Right lobe of liver (tissue), 6 donors: ENCODE results near the gene PPDPF. TPM values are rescaled to one million over a fixed set of nuclear protein-coding genes. Genes with fewer than 3 reads are reported as not detected.
A peak's percentile ranks its signal among the peaks of the same experiment; 100 is the strongest.

ENCODE experiments used
- ATAC-seq, 4 donors: fragments of 200-7000 bp; cut with Tn5 transposase; one replicate each; pipeline ENCODE4 v1.9.1; 2020; ENCODE audit warnings: mild to moderate bottlenecking in 4 of 4, moderate library complexity in 4 of 4
- DNase-seq, 3 donors: peaks; one replicate each; pipeline ENCODE4 v3.0.0-alpha.2; 2020
- H3K27ac ChIP-seq, 3 donors: fragments of 200-600 bp; one replicate each; pipeline ENCODE4 v1.8.0; 2022
- H3K27me3 ChIP-seq, 2 donors: fragments of 200-600 bp; one replicate each; pipeline ENCODE4 v1.8.0; 2022
- H3K36me3 ChIP-seq, 4 donors: fragments of 200-600 bp; sonication (generic) in 1 of 4; one replicate each; pipeline versions ENCODE4 v1.5.1 to v1.8.0; 2017 to 2022; ENCODE audit warnings: control low read depth in 1 of 4
- H3K4me1 ChIP-seq, 4 donors: fragments of 200-600 bp; sonication (generic) in 1 of 4; one replicate each; pipeline versions ENCODE4 v1.5.1 to v1.8.0; 2017 to 2022; ENCODE audit warnings: control low read depth in 1 of 4
- H3K4me3 ChIP-seq, 3 donors: fragments of 200-600 bp; one replicate each; pipeline ENCODE4 v1.8.0; 2022
- H3K9me3 ChIP-seq, 4 donors: fragments of 200-600 bp; sonication (generic) in 1 of 4; one replicate each; pipeline versions ENCODE4 v1.5.1 to v1.8.0; 2017 to 2022; ENCODE audit warnings: control low read depth in 1 of 4
- CTCF ChIP-seq, 4 donors: fragments of 200-600 bp in 3 of 4; fragments of 450-650 bp in 1 of 4; IDR thresholded peaks; one replicate each; pipeline versions ENCODE4 v1.5.1 to v1.8.0; 2016 to 2022; ENCODE audit warnings: antibody characterized with exemption in 4 of 4, mild to moderate bottlenecking in 2 of 4
- POLR2A ChIP-seq: fragments of 450-650 bp; IDR thresholded peaks from one replicate; pipeline ENCODE4 v1.6.1; 2017; ENCODE audit warnings: antibody characterized with exemption, mild to moderate bottlenecking
- WGBS: methylation state at CpG from one replicate; pipeline ENCODE4 v1.1.6; 2018; ENCODE audit warnings: low coverage, low lambda C conversion rate; ENCODE audit not compliant: insufficient coverage; ENCODE audit errors: missing lambda C conversion rate; 5-methylcytosine and 5-hydroxymethylcytosine counted together
- intact Hi-C, 2 donors: fragments of 100-400 bp; cut with DNase I; formaldehyde crosslinking; loops; one replicate each; pipeline versions ENCODE4 v1.11.2 to v1.14.1; 2022
- total RNA-seq, 6 experiments: library from RNA; depleted of rRNA in 2 of 6; stranded (reverse); fragments of >200 nt in 2 of 6; fragmentation: NEBNext Ultra II Directional in 3 of 6; extraction: Animal tissue kit (Norgen Biotek cat#: 25700) in 3 of 6; gene quantifications; one replicate each; pipeline versions ENCODE4 v1.1.0 to v1.2.4, GENCODE V29; 2016 to 2023
- donor health status: DM: no; HTN: yes; CAD: no.
- donor health status: DM: no; HTN: no; CAD: no.
- donor health status: DM: no; HTN: no; CAD: no.
- donor health status: DM: no; HTN: yes; CAD: no.
- donor health status: DM: no; HTN: yes; CAD: no.

The PPDPF gene
- total RNA-seq, 6 experiments from 2014 or later: 50.2 to 99.4 (median 76.7) TPM

- intact Hi-C loops: no loop called here
- Histone ChIP-seq H3K4me3 (no peak overlapping the region), H3K27me3 (peaks cover 0 to 7% of the 10 kb centered on the region in 2 donors), H3K27ac (no peak overlapping the region), H3K4me1 (no peaks in the 10 kb centered on the region), H3K36me3 (no peaks in the 10 kb centered on the region), H3K9me3 (no peaks in the 10 kb centered on the region)
- TF ChIP-seq CTCF (IDR thresholded peaks at IDR 0.05) (no peak), POLR2A (no peak)
- no peak for ATAC-seq
- peak in 2 of 3 donors; percentile 35 to 42 for DNase-seq
- 80% methylated on average over 1 of the region's 24 CpGs for WGBS
Measured at GRCh38 chr20:63500151-63500901, 20.2 kb upstream of the PPDPF start.

DNA sequence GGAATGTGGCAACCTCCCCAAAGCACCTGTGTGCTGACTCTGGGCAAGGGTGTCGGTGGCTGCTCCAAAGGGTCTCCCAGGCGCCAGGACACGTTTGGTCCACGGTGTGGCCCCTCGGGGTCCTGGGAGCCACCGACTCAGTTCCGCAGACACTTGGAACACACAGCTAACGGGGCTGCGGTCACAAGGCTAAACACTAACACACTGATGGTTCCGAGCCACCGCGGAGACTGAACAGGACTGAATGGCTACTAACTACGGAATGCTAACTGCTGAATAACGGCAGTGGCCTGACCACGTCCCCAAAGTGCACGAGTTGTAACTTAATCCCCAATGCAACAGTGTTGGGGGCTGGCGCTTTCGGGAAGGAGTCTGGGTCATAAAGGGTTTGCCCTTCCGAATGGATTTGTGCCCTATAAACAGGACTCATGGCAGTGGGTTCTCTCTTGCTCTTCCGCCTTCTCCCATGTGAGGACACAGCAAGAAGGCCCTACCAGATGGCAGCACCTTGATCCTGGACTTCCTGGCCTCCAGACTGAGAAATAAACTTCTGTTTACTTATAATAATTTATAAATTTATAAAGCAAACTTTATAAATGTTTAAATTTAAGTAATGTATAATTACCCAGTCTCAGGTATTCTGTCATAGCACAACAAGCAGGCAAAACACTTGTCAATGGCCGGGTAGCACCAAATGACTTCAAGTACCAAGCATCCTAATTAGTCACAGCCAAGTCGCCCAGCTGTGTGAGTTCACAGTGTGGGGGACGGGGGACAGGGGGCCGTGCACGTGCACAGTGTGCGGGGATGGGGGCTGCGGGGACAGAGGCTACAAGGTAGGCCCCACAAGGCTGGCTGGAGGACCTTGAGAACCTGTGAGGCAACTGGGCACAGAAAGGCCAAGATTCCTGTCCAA, 19.4 kb upstream of the PPDPF start:
- no peak overlapping the region for H3K4me3 ChIP-seq
- H3K4me1 ChIP-seq: no peaks in the 10 kb centered on the region
- DNase-seq: peak in 2 of 3 donors; percentile 36 to 41
- TF ChIP-seq CTCF (IDR thresholded peaks at IDR 0.05) (no peak), POLR2A (no peak)
- intact Hi-C loops: no loop called here
- no peak for ATAC-seq
- peaks cover 0 to 7% of the 10 kb centered on the region in 2 donors for H3K27me3 ChIP-seq
- WGBS: 77% methylated on average over 23 of the region's 27 CpGs
- no peaks in the 10 kb centered on the region for H3K36me3 ChIP-seq
- H3K9me3 ChIP-seq: no peaks in the 10 kb centered on the region
- H3K27ac ChIP-seq: no peak overlapping the region

- DNase-seq: peak in 1 of 3 donors; percentile 35
- Histone ChIP-seq H3K4me3 (no peak overlapping the region), H3K4me1 (no peaks in the 10 kb centered on the region), H3K27ac (no peak overlapping the region), H3K36me3 (no peaks in the 10 kb centered on the region), H3K9me3 (no peaks in the 10 kb centered on the region), H3K27me3 (peaks cover 0 to 7% of the 10 kb centered on the region in 2 donors)
- ATAC-seq: no peak
- intact Hi-C loops: no loop called here
- WGBS: 19% methylated on average over 5 of the region's 26 CpGs
- no peak for TF ChIP-seq POLR2A
- TF ChIP-seq CTCF (IDR thresholded peaks at IDR 0.05): no peak
Measured at GRCh38 chr20:63501818-63502670, 18.5 kb upstream of the PPDPF start.

- Histone ChIP-seq H3K9me3 (no peaks in the 10 kb centered on the region), H3K4me3 (no peak overlapping the region), H3K27me3 (peaks cover 0 to 7% of the 10 kb centered on the region in 2 donors), H3K27ac (no peak overlapping the region), H3K36me3 (no peaks in the 10 kb centered on the region), H3K4me1 (no peaks in the 10 kb centered on the region)
- ATAC-seq: no peak
- DNase-seq: peak in 1 of 3 donors; percentile 37
- TF ChIP-seq CTCF (IDR thresholded peaks at IDR 0.05) (no peak), POLR2A (no peak)
- intact Hi-C loops: no loop called here
- no CpG with 5 or more reads among the region's 15 CpGs for WGBS
Measured at GRCh38 chr20:63502671-63503172, 17.8 kb upstream of the PPDPF start.
